Left hindlimb (tissue), 1 donor: Measurements from ENCODE around the gene SAMD4B.
"Not testable (repeated sequence)": the region's sequence is repeated elsewhere in the genome, so short reads cannot be mapped to it uniquely, and the experiment has no call there.

Source experiments
- DNase-seq: peaks from one replicate; pipeline ENCODE4 v3.0.0-alpha.2; 2018

SAMD4B gene

GRCh38 chr19:39339674-39340073 is 2.5 kb upstream of the SAMD4B start:
- DNase-seq, result no peak

GRCh38 chr19:39340156-39340555 is 2.1 kb upstream of the SAMD4B start:
- DNase-seq, result not testable (repeated sequence)

DNA sequence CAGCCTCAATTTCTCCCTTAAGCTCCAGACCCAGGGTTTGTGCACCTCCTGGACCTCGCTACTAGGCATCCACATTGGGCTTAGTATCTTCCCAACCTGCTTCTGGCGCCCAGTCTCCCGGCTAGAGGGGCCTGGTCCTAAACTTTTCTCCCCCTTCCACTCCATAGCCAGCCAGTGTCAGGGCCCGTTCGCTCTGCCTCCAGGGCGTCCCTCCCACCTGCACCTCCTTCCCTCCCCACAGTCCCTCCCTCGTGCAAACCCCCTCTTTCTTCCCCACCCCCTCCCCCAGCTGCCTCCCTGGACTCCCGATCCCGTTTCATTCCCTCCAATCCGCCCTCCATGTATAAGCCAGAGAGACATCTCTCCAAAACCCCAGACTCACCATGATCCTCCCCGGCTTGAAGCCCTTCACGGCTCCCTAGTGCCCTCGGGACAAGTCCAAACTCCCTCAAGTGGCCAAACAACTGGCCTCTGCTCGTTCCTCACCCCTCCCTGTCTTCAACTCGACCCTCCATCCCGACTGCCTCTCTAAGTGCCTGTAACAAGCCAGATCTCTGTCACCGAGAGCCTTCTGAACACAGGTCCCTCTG is 997 bp upstream of the SAMD4B start:
- DNase-seq, result peak; percentile 54

DNA sequence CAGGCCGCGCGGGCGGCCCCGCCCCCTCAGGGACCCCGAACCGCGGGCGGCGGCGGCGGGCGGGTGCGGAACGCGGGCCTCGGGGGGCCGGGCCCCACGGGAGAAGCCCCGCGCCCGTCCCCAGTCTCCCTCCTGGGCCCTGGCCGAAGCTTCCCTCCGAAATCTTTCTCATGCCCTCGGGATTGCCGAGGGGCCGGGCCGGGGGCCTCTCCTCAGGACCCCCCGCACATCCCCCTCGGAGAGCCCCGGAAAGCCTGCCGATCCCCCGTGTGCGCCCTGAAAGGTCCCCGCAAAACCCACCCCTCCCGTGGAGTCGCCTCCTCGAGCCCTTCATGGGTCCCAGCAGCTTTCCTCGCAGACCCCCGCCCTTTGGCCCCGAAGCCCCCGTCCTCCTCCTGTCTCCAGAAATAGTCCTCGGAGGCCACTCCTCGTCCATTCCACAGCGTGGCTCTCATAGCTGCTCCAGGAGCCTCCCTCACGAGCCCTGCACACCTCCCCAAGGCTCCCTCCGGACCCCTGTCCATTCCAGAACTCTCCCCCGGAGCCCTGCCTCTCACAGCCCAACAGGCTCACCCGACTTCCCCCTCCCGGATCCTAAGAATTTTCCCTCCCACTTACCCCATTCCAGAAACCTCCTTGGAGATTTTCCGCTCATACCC is 555 bp downstream of the SAMD4B start:
- peak; percentile 58 for DNase-seq

GRCh38 chr19:39345956-39346355 is 3.7 kb downstream of the SAMD4B start:
- no peak for DNase-seq

DNA sequence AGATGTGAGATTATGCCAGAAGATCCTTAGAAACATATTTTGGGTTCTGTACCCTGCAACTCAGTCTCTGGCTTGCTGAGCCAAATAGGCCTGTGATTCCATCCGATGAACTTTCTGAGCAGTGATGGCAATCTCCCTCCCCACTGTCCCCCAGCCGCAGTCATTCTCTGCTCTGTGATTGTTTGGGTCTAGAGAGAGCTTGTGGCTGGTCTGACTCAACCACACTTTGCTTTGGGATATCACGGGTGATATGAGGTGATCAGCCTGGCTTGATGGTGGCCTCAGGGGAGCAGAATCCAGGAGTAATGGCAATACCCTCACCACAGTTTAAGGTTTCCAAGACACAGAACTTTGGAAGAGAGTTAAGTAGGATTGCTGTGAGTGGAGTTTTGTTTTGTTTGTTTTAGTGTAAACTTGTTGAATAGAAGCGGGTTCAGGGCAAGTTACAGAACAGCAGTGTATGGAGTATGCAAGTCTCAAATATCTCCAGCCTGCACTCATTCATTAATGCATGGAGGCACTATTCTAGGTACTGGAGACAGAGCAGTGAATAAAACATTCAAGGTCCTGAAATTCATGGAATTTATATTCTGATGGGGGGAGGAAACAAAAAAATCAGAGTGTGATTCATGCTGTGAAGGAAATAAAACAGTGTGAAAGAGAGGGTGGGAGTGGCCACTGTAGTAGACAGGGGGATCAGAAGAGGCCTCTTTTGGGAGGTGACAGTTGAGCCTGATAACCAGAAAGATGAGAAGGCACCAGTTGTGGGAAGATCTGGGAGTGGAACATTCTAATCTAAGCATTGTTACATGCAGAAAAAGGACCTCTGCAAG is 5.3 kb downstream of the SAMD4B start:
- DNase-seq, result no peak

DNA sequence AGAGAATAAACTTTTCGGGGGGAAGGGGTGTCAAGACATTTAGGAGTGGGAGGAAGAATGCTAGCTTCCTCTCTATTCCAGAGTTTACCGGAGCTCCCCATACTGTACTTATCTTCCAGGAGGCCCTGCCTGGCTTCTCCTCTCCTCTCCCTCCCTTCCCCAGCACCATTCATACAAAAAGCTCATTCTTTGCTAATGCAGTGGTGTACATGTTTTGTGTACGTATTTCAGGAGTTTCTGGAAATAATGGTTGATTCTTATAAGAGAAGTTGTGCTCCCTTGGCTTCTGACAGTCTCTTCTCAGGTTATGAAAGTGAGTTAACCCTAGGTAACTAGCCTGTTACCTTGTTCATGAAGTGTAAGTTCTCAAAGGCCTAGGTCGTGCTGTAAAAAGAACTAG is 7.1 kb downstream of the SAMD4B start:
- DNase-seq, result no peak

GRCh38 chr19:39350156-39350555 is 7.9 kb downstream of the SAMD4B start:
- no peak for DNase-seq

DNA sequence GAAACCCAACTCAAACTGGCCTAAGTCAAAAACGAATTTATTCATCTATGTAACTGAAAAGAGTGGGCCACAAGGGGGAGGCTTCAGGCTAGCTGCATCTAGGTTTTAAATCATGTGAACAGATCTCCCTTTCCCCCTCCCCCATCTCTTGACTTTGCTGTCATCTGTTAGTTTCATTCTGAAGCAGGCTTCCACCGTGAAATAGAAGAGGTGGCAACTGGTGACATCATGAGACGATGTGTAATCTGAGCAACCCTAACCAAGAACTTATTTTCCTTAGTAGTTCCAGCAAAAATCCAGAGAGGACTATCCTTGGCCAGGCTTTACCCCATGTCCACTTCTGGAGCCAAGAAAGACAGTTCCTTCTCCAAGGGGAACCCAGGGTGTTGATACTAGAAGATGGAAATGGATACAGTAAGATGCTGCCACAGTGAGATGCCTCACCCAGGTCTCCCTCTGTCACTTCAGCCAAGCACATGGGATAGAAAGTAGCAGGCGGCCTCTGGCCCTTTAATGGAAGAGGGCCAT is 9.4 kb downstream of the SAMD4B start:
- no peak for DNase-seq

- DNase-seq, result peak; percentile 62
These were observed 10.4 kb downstream of the SAMD4B start for GRCh38 chr19:39352381-39353255.

DNA sequence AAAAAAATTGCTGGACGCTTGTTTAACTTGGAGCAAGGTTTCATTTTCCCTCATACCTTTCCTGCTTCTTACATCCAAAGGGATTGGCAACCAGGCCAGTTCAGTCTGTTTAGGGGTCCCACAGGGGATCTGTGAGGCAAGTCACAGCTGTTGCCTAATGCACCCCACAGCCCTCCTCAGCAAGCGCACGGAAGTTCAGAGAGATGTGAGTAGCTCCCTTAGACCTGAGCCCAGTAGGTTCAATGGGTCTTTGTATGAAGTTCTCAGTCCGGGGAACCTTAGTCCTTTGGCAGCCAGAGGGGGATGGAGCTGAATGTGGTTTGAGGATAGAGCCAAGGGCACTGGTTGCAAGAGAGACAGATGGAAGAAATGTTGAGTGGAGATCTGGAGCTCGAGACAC is 13.0 kb downstream of the SAMD4B start:
- no peak for DNase-seq

- DNase-seq, result no peak
These were observed 13.9 kb downstream of the SAMD4B start for GRCh38 chr19:39356073-39356472.

DNA sequence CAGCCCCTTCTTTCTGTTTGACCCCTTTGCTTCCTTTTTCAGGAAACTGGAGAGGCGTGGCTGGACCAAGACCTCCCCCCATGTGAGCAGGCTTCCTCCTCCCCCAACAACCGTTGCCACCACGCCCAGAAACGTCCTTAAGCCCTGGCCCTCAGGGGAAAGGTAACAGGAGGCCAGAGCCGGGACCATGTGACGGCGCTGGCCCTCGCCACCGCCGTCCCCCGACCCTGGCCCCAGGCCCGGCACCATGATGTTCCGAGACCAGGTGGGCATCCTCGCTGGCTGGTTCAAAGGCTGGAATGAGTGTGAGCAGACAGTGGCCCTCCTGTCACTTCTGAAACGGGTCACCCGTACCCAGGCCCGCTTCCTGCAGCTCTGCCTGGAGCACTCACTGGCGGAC is 14.4 kb downstream of the SAMD4B start:
- no peak for DNase-seq

DNA sequence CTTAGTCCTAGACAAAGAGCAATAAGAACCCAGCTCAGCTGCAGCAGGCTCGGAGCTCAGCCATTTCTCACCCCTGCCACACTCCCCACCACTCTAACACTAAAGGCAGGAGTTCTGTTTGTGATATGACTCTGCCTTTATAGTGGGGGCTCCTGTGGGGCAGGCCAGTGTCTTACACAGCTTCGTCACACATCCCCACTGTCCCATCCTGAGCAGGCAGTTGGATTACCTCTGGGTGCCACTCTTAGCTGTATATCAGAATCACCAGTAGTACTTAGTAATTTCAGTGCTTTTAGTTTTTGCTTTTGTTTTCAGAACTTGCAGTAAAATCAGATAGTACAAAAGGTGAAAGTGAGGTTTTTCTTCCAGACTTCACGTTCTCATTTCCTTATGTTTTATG is 16.8 kb downstream of the SAMD4B start:
- DNase-seq, result no peak

GRCh38 chr19:39360599-39360998 is 18.4 kb downstream of the SAMD4B start:
- DNase-seq, result no peak

DNA sequence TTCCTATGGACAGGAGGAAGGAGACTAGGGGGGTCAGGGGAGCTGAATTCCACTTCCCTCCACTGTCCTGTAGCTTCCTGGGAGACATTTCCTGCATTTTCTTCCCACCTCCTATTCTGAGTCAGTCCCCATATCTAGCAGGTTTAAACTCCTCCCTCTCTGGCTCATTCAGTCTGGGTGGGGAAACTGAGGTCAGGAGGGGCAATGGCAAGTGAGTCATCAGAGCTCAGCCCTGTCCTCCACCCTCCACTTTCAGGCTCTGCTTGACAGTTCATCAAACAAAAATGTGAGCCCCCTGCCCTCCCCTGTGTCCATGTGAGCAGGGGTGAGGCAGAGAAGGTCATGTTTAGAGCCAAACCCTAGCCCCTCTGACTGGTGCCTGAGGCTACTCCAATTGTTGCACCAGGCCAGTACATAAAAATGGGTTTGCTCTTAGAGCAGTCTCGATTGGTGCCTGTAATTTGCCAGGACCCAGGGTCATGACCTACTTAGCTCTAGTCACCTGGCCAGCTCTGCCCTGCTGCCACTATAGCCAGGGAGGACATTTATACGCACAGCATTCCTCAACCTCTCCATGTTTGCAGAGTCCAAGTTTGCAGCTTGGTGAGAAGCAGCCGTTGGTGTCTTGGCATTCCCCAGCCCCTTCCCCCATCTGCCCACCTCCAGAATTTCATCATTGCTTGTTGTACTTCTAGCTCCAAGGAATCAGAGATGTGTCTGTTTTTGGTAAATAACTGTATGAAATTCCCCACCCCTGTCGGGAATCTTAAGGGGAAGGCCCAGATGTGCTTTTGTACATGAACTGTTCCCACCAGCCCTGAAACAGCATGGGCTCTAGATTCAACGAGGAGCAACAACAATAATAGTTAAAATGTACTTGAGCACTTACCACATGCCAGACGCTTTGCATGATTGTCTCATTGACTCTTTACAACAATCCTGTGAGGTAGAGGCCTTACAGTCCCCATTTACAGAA is 20.7 kb downstream of the SAMD4B start:
- DNase-seq, result no peak

DNA sequence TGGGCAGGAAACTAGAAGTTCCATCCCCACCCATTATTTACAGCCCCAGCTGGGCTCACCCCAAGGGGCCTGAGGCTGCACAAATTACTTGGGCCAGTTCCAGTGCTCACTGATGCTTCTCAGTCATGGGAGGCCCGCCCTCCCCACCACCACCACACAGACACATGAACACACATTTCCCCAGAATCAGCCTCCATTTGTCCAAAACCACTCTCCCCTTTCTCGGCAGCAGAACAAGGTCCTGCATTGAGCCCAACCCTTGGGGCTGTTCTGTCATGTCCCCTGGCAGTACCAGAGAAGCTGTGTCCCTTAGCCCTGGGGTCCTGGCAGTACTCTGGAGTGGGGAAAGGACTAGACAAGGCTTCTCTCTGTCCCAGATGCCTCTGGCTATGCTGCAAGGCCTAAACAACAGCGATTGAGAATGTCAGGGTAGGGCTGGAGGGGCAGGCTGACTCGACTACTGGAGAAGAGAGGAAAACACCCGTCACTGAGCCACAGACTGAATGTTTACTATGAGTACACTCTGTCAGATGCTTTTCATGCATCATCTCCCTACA is 21.8 kb downstream of the SAMD4B start:
- DNase-seq, result peak; percentile 69

DNA sequence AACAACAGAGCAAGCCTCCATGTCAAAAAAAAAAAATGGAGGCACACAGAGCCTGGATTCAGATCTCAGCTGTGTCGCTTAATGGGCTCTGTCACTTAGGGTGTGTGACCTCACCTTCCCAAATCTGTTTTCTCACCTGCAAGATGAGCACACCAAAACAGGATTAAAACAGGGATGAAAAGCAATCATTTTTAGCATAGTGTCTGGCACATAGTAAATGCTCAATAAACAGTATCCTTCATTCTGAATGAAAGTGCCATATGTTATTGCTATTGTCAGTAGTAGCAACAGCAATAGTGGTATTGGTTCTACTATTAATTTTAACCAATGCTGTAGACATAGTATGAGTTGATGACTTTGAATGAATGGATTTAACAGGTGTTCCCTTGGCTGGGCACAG is 23.3 kb downstream of the SAMD4B start:
- DNase-seq, result no peak

DNA sequence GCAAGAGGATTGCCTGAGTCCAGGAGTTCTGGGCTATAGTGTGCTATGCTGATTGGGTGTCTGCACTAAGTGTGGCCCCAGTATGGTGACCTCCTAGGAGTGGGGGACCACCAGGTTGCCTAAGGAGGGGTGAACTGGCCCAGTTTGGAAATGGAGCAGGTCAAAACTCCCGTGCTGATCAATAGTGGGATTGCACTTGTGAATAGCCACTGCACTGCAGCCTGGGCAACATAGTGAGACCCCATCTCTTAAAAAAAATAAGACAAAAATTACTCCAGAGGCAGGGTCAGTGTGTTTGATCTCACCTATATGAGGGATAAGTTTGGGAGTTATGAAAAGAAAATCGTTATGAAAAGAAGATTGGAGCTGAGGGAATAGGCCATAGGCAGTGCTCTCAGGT is 27.0 kb downstream of the SAMD4B start:
- no peak for DNase-seq

GRCh38 chr19:39370735-39371134 is 28.5 kb downstream of the SAMD4B start:
- no peak for DNase-seq
